Neural cell (in vitro differentiated cells): Measurements from ENCODE around the gene SCP2. TPM values are rescaled to one million over a fixed set of nuclear protein-coding genes. Genes with fewer than 3 reads are reported as not detected.

Source experiments
- H2AFZ ChIP-seq: fragments of 200-600, 300-800 bp; sonication (generic), shearing (Covaris generic); 2 replicates; pipeline ENCODE4 v1.6.0; 2014; ENCODE audit warnings: low read depth, mild to moderate bottlenecking, antibody characterized with exemption, low read length, moderate library complexity
- H3F3A ChIP-seq: fragments of 200-600 bp; shearing (Covaris generic); 2 replicates; pipeline ENCODE4 v1.6.1; 2016; ENCODE audit warnings: mild to moderate bottlenecking, moderate library complexity, mixed read lengths, antibody characterized with exemption, low read length; ENCODE audit not compliant: insufficient read depth, poor library complexity, severe bottlenecking
- H3K27ac ChIP-seq: fragments of 200-600, 300-800 bp; sonication (generic), shearing (Covaris generic); 2 replicates; pipeline ENCODE4 v1.5.1; 2014; ENCODE audit warnings: mild to moderate bottlenecking, low read length, moderate library complexity
- H3K27me3 ChIP-seq: fragments of 300-800, 200-600 bp; sonication (generic), shearing (Covaris generic); 2 replicates; pipeline ENCODE4 v1.6.0; 2014; ENCODE audit warnings: mild to moderate bottlenecking, low read depth, low read length, moderate library complexity; ENCODE audit not compliant: insufficient read depth
- H3K36me3 ChIP-seq: fragments of 300-800, 200-600 bp; sonication (generic), shearing (Covaris generic); 2 replicates; pipeline ENCODE4 v1.5.1; 2014; ENCODE audit warnings: mild to moderate bottlenecking, antibody characterized with exemption, low read length, moderate library complexity; ENCODE audit not compliant: insufficient read depth
- H3K4me2 ChIP-seq: fragments of 300-800, 200-600 bp; sonication (generic), shearing (Covaris generic); 2 replicates; pipeline ENCODE4 v1.6.0; 2014; ENCODE audit warnings: mild to moderate bottlenecking, low read length
- H3K4me3 ChIP-seq: fragments of 300-800, 200-600 bp; sonication (generic), shearing (Covaris generic); 2 replicates; pipeline ENCODE4 v1.5.1; 2014; ENCODE audit warnings: mild to moderate bottlenecking, low read length, moderate library complexity
- H3K79me2 ChIP-seq: fragments of 200-600 bp; shearing (Covaris generic); replicated peaks from 2 replicates; pipeline ENCODE4 v1.6.0; 2014; ENCODE audit warnings: mild to moderate bottlenecking, low read length, moderate library complexity; ENCODE audit not compliant: insufficient read depth
- H3K9ac ChIP-seq: fragments of 300-800, 200-600 bp; sonication (generic), shearing (Covaris generic); 2 replicates; pipeline ENCODE4 v1.6.1; 2016; ENCODE audit warnings: mild to moderate bottlenecking, low read length, mixed read lengths
- H3K9me2 ChIP-seq: fragments of 200-600 bp; shearing (Covaris generic); 2 replicates; pipeline ENCODE4 v1.6.1; 2016; ENCODE audit warnings: mild to moderate bottlenecking, low read length, mixed read lengths; ENCODE audit not compliant: insufficient read depth
- H3K9me3 ChIP-seq: fragments of 200-600, 300-800 bp; sonication (generic), shearing (Covaris generic); 2 replicates; pipeline ENCODE4 v1.6.1; 2016; ENCODE audit warnings: mild to moderate bottlenecking, mixed run types, low read length, moderate library complexity, mixed read lengths
- H4K20me1 ChIP-seq: fragments of 200-600 bp; shearing (Covaris generic); 2 replicates; pipeline ENCODE4 v1.6.1; 2016; ENCODE audit warnings: mild to moderate bottlenecking, mixed run types; ENCODE audit not compliant: insufficient read depth
- CTCF ChIP-seq: fragments of 450-650 bp; IDR thresholded peaks from 2 replicates; pipeline ENCODE4 v1.5.1; 2014; ENCODE audit warnings: antibody characterized with exemption, mild to moderate bottlenecking, moderate library complexity; ENCODE audit not compliant: poor library complexity, severe bottlenecking
- EP300 ChIP-seq: fragments of 450-650 bp; conservative IDR thresholded peaks from 2 replicates; pipeline ENCODE4 v1.6.1; 2014; ENCODE audit warnings: antibody characterized with exemption, mild to moderate bottlenecking, moderate library complexity; ENCODE audit not compliant: poor library complexity, severe bottlenecking
- EZH2 ChIP-seq: fragments of 200-600, 300-800 bp; shearing (Covaris generic), sonication (generic); IDR thresholded peaks from 2 replicates; pipeline ENCODE4 v1.6.1; 2014; ENCODE audit warnings: antibody characterized with exemption, low read length, borderline replicate concordance, mild to moderate bottlenecking; ENCODE audit not compliant: insufficient read depth, poor library complexity, severe bottlenecking
- MXI1 ChIP-seq: fragments of 450-650 bp; conservative IDR thresholded peaks from 2 replicates; pipeline ENCODE4 v1.6.1; 2014; ENCODE audit warnings: antibody characterized with exemption, mild to moderate bottlenecking; ENCODE audit not compliant: poor library complexity, severe bottlenecking
- POLR2AphosphoS5 ChIP-seq: IDR thresholded peaks from 2 replicates; pipeline ENCODE4 v1.6.1; 2012
- RAD21 ChIP-seq: fragments of 450-650 bp; conservative IDR thresholded peaks from 2 replicates; pipeline ENCODE4 v1.6.1; 2014; ENCODE audit warnings: antibody characterized with exemption, mild to moderate bottlenecking, moderate library complexity
- REST ChIP-seq: IDR thresholded peaks from 2 replicates; pipeline ENCODE4 v1.6.1; 2012; ENCODE audit warnings: borderline replicate concordance
- SMC3 ChIP-seq: fragments of 450-650 bp; conservative IDR thresholded peaks from 2 replicates; pipeline ENCODE4 v1.6.1; 2014; ENCODE audit warnings: antibody characterized with exemption, mild to moderate bottlenecking, moderate library complexity; ENCODE audit not compliant: poor library complexity
- TAF1 ChIP-seq: IDR thresholded peaks from 2 replicates; pipeline ENCODE4 v1.6.1; 2012; ENCODE audit warnings: low read depth
- polyA plus RNA-seq: library from polyadenylated mRNA; depleted of rRNA; stranded (reverse); fragments of >200 nt; gene quantifications from 2 replicates; pipeline ENCODE4 v1.2.3, GENCODE V29; 2014

Gene SCP2
- polyA plus RNA-seq, 1 donor from 2014 or later, result 182 TPM

DNA sequence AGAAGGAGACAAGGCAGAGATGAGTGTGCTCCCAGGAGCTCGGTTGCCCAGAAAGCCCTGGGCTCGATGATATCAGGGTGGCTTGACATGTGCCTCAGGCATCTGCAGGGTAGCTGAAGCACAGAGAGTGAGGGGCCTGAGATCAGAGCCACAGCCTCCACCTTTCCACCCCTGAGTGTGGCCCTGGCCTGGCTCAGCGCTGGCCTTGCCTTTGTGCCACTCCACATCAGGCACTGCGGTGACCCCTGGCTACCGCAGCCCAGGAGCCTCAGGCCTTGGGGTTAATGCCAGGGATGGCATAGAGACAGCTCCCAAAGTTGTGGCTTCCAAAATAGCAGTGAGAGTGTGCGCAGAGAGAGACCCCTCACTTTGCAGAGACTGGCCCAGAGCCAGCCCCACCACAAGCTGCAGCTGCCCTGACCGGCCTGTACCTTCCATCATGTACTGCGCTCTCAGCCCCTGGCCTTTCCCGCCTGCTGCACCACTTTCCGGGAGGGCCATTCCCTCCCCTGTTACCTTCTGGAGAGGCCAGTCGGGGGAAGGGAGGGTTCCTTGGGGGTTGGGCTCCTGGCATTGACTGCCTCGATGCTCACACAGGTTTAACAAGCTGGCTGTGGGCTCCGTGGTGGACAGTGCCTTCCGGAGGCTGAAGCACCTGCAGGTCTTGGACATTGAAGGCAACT, 154.4 kb downstream of the SCP2 start:
- Histone ChIP-seq H3K4me3 (no peak overlapping the region), H3K4me2 (no peak overlapping the region), H3K36me3 (no peaks in the 10 kb centered on the region), H3K9ac (no peak overlapping the region), H3K27ac (no peak overlapping the region), H4K20me1 (no peaks in the 10 kb centered on the region), H3F3A (no peaks in the 10 kb centered on the region), H3K9me3 (no peaks in the 10 kb centered on the region), H3K79me2 (no peaks in the 10 kb centered on the region), H2AFZ (no peak overlapping the region), H3K9me2 (no peaks in the 10 kb centered on the region), H3K27me3 (no peaks in the 10 kb centered on the region)
- TF ChIP-seq MXI1, result no peak
- no peak for TF ChIP-seq CTCF
- no peak for TF ChIP-seq REST
- no peak for TF ChIP-seq POLR2AphosphoS5
- TF ChIP-seq RAD21, result no peak
- no peak for TF ChIP-seq SMC3
- no peak for TF ChIP-seq EP300

- Histone ChIP-seq H3K4me2 (no peak overlapping the region), H3F3A (no peaks in the 10 kb centered on the region), H2AFZ (no peak overlapping the region), H3K9me3 (no peaks in the 10 kb centered on the region), H3K27ac (no peak overlapping the region), H3K27me3 (no peaks in the 10 kb centered on the region), H3K9me2 (no peaks in the 10 kb centered on the region), H3K9ac (no peak overlapping the region), H3K4me3 (no peak overlapping the region), H3K79me2 (no peaks in the 10 kb centered on the region), H3K36me3 (no peaks in the 10 kb centered on the region), H4K20me1 (no peaks in the 10 kb centered on the region)
- no peak for TF ChIP-seq TAF1
- TF ChIP-seq RAD21, result no peak
- no peak for TF ChIP-seq EP300
- no peak for TF ChIP-seq SMC3
- no peak for TF ChIP-seq MXI1
- TF ChIP-seq CTCF, result no peak
- TF ChIP-seq POLR2AphosphoS5, result no peak
- TF ChIP-seq EZH2, result no peak
Observed at GRCh38 chr1:53082826-53083455, 155.9 kb downstream of the SCP2 start.
